Parathyroid adenoma (tissue), 2 donors: ENCODE results near the gene SPHK1.

Experiments used
- H2AFZ ChIP-seq: fragments of 300-600 bp; sonication (generic); one replicate; pipeline ENCODE4 v1.7.0; 2017; ENCODE audit warnings: antibody characterized with exemption, mild to moderate bottlenecking
- H3K27ac ChIP-seq: fragments of 300-600 bp; sonication (generic); one replicate; pipeline ENCODE4 v1.7.0; 2017
- H3K27me3 ChIP-seq: fragments of 300-600 bp; sonication (generic); one replicate; pipeline ENCODE4 v1.7.0; 2017; ENCODE audit warnings: low read length; ENCODE audit not compliant: control insufficient read depth, insufficient read depth
- H3K36me3 ChIP-seq: fragments of 300-600 bp; sonication (generic); one replicate; pipeline ENCODE4 v1.7.0; 2017; ENCODE audit warnings: low read length; ENCODE audit not compliant: control insufficient read depth, insufficient read depth
- H3K4me1 ChIP-seq: fragments of 300-600 bp; sonication (generic); one replicate; pipeline ENCODE4 v1.7.0; 2017; ENCODE audit warnings: control low read depth
- H3K4me2 ChIP-seq: fragments of 300-600 bp; sonication (generic); one replicate; pipeline ENCODE4 v1.7.0; 2017; ENCODE audit warnings: low read length
- H3K4me3 ChIP-seq: fragments of 300-600 bp; sonication (generic); one replicate; pipeline ENCODE4 v1.7.0; 2017; ENCODE audit warnings: low read depth, low read length
- H3K79me2 ChIP-seq: fragments of 300-600 bp; sonication (generic); one replicate; pipeline ENCODE4 v1.7.0; 2017; ENCODE audit warnings: control low read depth
- H3K9ac ChIP-seq: fragments of 300-600 bp; sonication (generic); one replicate; pipeline ENCODE4 v1.7.0; 2017; ENCODE audit warnings: mild to moderate bottlenecking
- H3K9me3 ChIP-seq: fragments of 300-600 bp; sonication (generic); one replicate; pipeline ENCODE4 v1.7.0; 2017; ENCODE audit warnings: low read length; ENCODE audit not compliant: control insufficient read depth
- TF ChIP-seq, protein P1 (sequence below): fragments of 300-600 bp; sonication (generic); IDR thresholded peaks from one replicate; pipeline ENCODE4 v1.7.0; 2017; ENCODE audit warnings: antibody characterized with exemption, mild to moderate bottlenecking
- donor health status: primary hyperparathyroidism.

SPHK1 gene

DNA sequence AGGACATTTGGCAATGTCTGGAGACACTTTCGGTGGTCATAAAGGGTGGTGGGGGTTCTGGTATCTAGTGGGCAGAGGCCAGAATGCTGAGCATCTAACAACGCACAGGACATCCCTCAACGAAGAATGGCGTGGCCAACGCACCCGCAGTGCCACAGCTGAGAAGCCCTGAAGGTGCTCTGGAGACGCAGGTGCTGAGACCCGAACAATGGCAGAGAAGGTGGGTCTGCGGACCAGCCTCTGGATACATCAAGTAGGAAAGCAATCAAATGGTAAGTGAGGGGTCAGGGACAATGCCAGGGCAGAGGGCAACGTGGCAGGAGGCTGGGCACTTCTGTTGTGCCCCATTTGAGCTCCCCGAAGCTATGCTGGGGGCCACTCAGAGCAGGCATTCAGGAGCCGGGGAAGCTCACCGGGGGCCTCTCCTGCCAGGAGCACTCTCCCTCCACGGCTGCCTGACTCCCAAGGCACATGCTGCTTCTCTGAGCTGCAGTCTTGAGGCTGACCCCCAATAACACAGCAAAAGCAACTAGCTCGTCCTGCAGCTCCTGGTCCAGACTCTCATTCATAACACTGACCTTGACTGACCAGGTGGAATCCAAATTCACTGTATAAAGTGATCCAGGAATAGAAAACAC is 26.0 kb downstream of the SPHK1 start:
- no peaks in the 10 kb centered on the region for H3K27me3 ChIP-seq
- H3K79me2 ChIP-seq, result peaks cover 31% of the 10 kb centered on the region
- TF ChIP-seq, protein P1, sequence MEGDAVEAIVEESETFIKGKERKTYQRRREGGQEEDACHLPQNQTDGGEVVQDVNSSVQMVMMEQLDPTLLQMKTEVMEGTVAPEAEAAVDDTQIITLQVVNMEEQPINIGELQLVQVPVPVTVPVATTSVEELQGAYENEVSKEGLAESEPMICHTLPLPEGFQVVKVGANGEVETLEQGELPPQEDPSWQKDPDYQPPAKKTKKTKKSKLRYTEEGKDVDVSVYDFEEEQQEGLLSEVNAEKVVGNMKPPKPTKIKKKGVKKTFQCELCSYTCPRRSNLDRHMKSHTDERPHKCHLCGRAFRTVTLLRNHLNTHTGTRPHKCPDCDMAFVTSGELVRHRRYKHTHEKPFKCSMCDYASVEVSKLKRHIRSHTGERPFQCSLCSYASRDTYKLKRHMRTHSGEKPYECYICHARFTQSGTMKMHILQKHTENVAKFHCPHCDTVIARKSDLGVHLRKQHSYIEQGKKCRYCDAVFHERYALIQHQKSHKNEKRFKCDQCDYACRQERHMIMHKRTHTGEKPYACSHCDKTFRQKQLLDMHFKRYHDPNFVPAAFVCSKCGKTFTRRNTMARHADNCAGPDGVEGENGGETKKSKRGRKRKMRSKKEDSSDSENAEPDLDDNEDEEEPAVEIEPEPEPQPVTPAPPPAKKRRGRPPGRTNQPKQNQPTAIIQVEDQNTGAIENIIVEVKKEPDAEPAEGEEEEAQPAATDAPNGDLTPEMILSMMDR, result no peak
- no peak overlapping the region for H2AFZ ChIP-seq
- no peaks in the 10 kb centered on the region for H3K9me3 ChIP-seq
- H3K4me2 ChIP-seq, result no peak overlapping the region
- H3K4me3 ChIP-seq, result no peak overlapping the region
- no peak overlapping the region for H3K9ac ChIP-seq
- H3K4me1 ChIP-seq, result peaks cover 13% of the 10 kb centered on the region
- H3K27ac ChIP-seq, result no peak overlapping the region
- no peaks in the 10 kb centered on the region for H3K36me3 ChIP-seq

DNA sequence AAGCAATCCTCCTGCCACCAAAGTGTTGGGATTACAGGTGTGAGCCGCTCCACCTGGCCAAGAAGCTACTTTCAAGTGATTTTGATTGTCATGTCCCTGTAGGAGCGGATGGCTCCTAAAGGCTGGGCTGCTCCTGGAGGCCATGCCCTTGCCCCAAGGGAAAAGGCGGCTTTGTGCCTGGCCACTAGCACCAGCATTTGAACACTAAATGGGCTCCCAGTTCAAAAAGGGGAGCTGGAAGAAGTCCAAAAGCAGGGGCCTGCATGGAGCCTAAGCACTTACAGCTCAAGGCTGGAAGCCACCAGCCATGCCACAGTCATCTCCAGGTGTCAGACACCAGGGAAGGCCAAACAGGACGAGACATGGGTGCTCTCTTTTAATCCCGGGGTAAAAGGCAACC is 26.8 kb downstream of the SPHK1 start:
- TF ChIP-seq, protein P1, result no peak
- H3K36me3 ChIP-seq, result no peaks in the 10 kb centered on the region

DNA sequence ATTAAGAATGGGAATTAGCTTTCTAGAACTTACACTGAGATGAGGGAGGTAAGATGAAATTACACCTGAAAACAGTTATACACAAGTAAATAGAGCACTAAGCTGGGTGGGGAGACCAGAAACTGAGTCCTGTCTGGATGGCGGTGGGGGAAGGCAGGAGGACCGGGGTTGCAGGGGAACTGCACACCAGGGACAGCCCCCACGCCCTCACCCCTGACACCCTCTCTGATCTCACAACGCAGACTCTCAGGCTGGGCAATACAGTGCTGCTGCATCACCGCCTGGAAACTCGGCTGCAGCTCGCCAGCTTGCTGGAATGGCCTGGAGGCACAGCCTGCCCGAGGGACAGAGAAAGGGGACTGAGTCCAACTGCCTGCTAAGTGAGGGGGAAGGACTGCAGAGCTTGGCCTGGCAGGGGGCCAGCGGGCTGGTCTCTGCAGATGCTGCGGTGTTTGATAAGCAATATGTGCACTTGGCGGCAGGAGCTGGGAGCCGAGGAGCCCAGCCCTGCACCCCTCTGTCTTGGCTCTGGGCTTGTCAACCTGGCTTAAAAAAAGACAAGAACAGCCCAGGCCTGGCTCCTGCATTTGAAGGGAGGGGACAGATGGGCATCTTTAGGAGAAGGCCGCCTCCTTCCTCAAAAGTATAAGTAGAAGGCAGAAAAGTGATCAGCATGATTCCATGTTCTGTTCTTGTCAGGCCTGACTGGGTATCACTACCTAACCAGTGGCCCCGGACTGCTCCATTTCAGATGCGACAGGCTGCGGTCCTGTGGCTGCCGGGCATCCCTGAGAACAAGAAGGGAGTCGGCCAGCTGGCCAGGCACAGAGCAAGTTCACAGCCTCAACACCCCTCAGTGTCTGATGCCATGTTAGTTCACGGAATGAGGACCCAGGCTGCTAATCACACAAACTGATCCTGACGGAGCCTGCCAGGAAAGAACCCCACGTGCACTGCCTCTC is 30.2 kb downstream of the SPHK1 start:
- Histone ChIP-seq H3K4me2 (no peak overlapping the region), H3K9me3 (no peaks in the 10 kb centered on the region), H3K9ac (no peak overlapping the region), H2AFZ (no peak overlapping the region), H3K4me3 (no peak overlapping the region), H3K36me3 (no peaks in the 10 kb centered on the region), H3K27ac (no peak overlapping the region), H3K27me3 (no peaks in the 10 kb centered on the region), H3K79me2 (peaks cover 45% of the 10 kb centered on the region), H3K4me1 (peaks cover 10% of the 10 kb centered on the region)
- TF ChIP-seq, protein P1, result no peak

More for the DNA sequence above, 26.8 kb downstream of the SPHK1 start:
- H2AFZ ChIP-seq, result no peak overlapping the region
- H3K9me3 ChIP-seq, result no peaks in the 10 kb centered on the region
- no peak overlapping the region for H3K27ac ChIP-seq
- H3K4me1 ChIP-seq, result peaks cover 8% of the 10 kb centered on the region
- no peak overlapping the region for H3K9ac ChIP-seq
- no peak overlapping the region for H3K4me3 ChIP-seq
- H3K4me2 ChIP-seq, result no peak overlapping the region
- peaks cover 33% of the 10 kb centered on the region for H3K79me2 ChIP-seq
- H3K27me3 ChIP-seq, result no peaks in the 10 kb centered on the region

DNA sequence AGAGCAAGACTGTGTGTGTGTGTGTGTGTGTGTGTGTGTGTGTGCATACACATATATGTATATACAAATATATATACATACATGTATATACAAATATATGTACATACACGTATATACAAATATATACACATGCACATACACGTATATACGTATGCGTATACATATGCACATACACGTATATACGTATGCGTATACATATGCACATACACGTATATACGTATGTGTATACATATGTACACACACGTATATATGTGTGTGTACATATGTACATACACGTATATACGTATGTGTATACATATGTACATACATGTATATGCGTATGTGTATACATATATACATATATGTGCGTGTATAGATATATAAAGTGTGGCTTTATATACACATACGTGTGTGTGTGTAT is 31.4 kb downstream of the SPHK1 start:
- H3K4me2 ChIP-seq, result no peak overlapping the region

More for the DNA sequence above, 31.4 kb downstream of the SPHK1 start:
- no peaks in the 10 kb centered on the region for H3K9me3 ChIP-seq
- no peak overlapping the region for H3K9ac ChIP-seq
- H3K27me3 ChIP-seq, result no peaks in the 10 kb centered on the region
- no peaks in the 10 kb centered on the region for H3K36me3 ChIP-seq
- TF ChIP-seq, protein P1, result no peak
- no peak overlapping the region for H3K4me3 ChIP-seq
- H3K79me2 ChIP-seq, result peaks cover 47% of the 10 kb centered on the region
- H2AFZ ChIP-seq, result no peak overlapping the region
- no peak overlapping the region for H3K27ac ChIP-seq
- H3K4me1 ChIP-seq, result peaks cover 21% of the 10 kb centered on the region
